Measurements from ENCODE around the gene PNPLA8.

DNA sequence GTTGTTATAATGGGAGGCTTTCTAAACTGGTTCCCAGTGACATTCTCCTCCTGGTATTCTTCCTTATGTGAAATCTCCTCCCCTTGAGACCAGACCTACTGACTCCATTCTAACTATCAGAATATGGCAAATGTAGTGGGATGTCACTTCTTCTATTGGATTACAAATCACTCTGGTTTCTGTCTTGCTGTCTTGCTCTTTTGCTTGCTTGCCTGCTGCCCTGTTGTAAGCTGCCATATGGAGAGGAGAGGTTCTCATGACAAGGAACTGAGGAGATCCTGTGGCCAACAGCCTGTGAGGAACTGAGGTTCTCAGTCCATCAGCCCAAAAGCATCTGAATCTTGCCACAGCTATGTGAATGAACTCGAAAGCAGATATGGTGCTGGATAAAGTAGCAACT lies 65.0 kb downstream of the PNPLA8 start:
- TF ChIP-seq CTCF (IDR thresholded peaks at IDR 0.05) (no peak), EZH2 (IDR thresholded peaks at IDR 0.05; ENCODE audit: borderline replicate concordance, insufficient read depth, low read depth, low read length, poor library complexity, severe bottlenecking) (no peak)

Data from B cell (primary cell).